Activated CD8-positive, alpha-beta memory T cell treated with anti-CD3 and anti-CD28 coated beads for 48 hours (primary cell): ENCODE data around the gene AGBL2.
"Not testable (repeated sequence)": the region's sequence is repeated elsewhere in the genome, so short reads cannot be mapped to it uniquely, and the experiment has no call there.

Experiments
- DNase-seq, 3 experiments: peaks; one replicate each; pipeline ENCODE4 v3.0.0-alpha.2; 2020; ENCODE audit warnings: low read depth in 2 of 3, low spot score in 2 of 3

AGBL2 gene

DNA sequence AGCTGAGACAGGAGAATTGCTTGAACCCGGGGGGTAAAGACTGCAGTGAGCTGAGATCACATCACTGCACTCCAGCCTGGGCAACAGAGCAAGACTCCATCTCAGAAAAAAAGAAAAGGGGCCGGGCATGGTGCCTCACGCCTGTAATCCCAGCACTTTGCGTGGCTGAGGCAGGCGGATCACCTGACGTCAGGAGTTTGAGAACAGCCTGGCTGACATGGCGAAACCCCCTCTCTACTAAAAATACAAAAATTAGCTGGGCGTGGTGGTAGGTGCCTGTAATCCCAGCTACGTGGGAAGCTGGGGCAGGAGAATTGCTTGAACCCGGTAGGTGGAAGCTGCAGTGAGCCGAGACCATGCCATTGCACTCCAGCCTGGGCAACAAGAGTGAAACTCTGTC, 78.8 kb downstream of the AGBL2 start:
- not testable (repeated sequence) for DNase-seq

GRCh38 chr11:47631473-47631872, 83.7 kb downstream of the AGBL2 start:
- DNase-seq, result no peak

DNA sequence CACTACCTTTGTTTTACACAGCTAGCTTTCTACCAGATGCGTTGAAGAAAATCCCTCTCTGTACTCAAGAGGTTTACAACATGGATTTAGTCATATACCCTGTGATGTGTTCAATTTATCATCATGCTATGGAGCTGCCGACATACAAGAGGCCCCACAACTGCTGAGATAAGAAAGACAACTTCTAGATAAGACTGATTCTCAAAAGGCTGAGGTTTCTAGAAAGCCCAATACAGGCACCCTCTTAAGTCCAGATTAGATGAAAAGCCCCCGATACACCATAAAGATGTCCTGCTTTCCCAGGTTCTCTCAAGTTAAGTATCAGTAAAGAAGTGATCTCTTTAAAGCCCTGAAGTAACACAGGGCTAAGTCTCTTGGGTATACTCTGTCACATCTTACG, 87.1 kb downstream of the AGBL2 start:
- no peak for DNase-seq

- DNase-seq, result no peak
These were observed 88.9 kb downstream of the AGBL2 start for GRCh38 chr11:47626234-47626633.

DNA sequence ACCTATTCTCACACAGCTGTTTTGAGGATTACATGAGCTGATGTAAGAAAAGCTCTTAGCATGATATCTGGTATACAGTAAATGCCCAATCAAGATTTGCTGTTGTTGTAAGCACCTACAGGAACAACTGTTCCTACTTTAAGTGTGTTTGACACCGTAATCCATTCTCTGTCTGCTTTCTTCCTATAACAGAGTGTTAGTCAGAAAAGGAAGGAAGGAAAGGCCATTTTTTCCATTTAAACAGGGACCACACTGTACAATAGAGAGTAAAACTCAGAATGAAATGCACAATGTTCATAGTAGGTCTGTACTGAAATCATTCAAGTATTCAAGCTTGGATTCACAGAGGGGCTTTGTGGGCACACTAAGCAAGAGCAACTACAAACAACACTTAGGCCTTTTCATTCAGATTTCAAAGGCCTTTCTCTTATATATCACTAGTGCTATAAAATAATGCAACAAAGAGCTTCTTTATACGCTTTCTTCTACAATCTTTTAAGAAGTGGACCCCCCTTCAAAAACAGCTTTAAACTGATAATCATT, 94.3 kb downstream of the AGBL2 start:
- DNase-seq, result no peak

DNA sequence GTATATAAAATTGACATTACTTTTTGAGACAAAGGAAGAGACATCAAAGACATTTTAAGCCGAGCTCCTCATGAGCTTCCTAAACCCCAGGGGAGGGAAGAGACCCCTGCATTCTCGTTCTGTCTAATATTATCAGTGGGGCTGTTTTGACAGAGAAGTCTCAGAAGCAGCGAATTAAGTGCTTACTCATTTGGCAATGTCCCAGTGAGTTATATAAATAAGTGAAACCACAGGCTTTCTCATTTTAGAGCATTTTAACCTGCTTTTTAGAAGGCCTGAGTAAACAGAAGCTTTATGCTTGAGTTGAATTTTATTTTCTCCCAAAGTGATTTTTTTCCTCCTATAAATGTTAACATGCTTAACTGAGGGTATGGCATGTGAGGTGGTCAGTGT, 97.8 kb downstream of the AGBL2 start:
- no peak for DNase-seq

DNA sequence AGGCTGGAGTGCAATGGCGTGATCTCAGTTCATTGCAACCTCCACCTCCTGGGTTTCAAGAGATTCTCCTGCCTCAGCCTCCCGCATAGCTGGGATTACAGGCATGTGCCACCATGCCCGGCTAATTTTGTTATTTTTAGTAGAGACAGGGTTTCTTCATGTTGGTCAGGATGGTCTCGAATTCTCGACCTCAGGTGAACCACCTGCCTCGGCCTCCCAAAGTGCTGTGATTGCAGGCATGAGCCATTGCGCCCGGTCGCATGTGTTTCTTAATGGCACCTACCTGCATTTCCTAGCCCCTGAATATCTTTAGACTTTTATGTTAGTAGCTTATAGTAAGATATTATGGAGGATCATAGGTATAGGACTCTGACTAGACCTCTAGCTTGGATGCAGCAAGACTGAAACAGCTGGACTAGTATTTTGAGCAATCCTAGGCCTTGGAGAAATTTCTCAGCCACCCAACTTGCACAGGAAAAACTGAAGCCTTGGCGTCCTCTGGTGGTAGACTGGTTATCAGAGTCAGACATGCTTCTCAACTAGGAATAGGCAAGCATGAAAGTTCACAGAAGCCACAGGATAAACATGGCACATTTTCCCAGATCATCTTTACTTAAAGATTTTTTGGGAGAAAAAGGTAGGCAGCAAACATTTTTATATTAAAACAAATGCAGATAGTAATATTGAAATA, 98.3 kb downstream of the AGBL2 start:
- DNase-seq, result no peak

GRCh38 chr11:47615249-47615648, 99.9 kb downstream of the AGBL2 start:
- no peak for DNase-seq

DNA sequence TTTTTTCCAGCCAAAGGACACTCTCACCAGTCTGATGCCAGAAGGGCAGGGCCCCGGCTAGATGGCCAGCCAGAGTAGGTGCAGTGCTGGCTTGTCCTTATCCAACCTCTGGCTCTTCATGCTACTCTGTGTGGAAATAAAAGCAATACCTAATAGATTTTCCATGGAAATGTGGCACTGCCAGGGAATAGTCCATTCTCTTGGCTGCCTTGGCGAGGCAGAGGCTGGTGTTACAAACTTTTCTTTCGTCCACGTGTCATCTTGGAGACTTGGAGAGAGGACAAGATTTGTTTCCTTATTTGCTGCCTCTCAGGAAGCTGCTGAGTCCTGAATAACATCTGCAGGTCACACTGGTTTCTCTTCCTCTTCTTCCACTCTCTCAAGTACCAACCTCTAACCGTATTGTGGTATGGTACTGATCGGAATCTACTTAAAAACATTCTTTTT, 103.8 kb downstream of the AGBL2 start:
- DNase-seq, result no peak

- no peak for DNase-seq
These were observed 105.5 kb downstream of the AGBL2 start for GRCh38 chr11:47609675-47610074.
